GM11168 (cell line): ENCODE data around the gene LHX5.

Experiments used
- in situ Hi-C: fragments of 300-500 bp; cut with MboI; formaldehyde crosslinking; loops from one replicate; pipeline ENCODE4 v1.12.0; 2022; ENCODE audit warnings: low sequenced_read_pairs; ENCODE audit not compliant: unreplicated experiment

LHX5 gene

GRCh38 chr12:113443030-113443539 is 28.6 kb downstream of the LHX5 start:
- in situ Hi-C loops, result loop anchor here (25.0 kb wide), 1 partner anchor 469 kb away; no protein-coding TSS in a partner anchor

- in situ Hi-C loops, result loop anchor here (25.0 kb wide), 1 partner anchor 471 kb away; no protein-coding TSS in a partner anchor
These were observed 30.5 kb downstream of the LHX5 start for GRCh38 chr12:113440947-113441782.

GRCh38 chr12:113440336-113440735 is 31.3 kb downstream of the LHX5 start:
- in situ Hi-C loops, result loop anchor here (25.0 kb wide), 1 partner anchor 472 kb away; no protein-coding TSS in a partner anchor

GRCh38 chr12:113439606-113440030 is 32.1 kb downstream of the LHX5 start:
- in situ Hi-C loops, result loop anchor here (25.0 kb wide), 1 partner anchor 473 kb away; no protein-coding TSS in a partner anchor

GRCh38 chr12:113439301-113439597 is 32.4 kb downstream of the LHX5 start:
- in situ Hi-C loops, result loop anchor here (25.0 kb wide), 1 partner anchor 473 kb away; no protein-coding TSS in a partner anchor

GRCh38 chr12:113438523-113439300 is 33.0 kb downstream of the LHX5 start:
- in situ Hi-C loops, result loop anchor here (25.0 kb wide), 1 partner anchor 474 kb away; no protein-coding TSS in a partner anchor

- in situ Hi-C loops, result loop anchor here (25.0 kb wide), 1 partner anchor 475 kb away; no protein-coding TSS in a partner anchor
These were observed 34.0 kb downstream of the LHX5 start for GRCh38 chr12:113437729-113438100.

GRCh38 chr12:113436993-113437728 is 34.5 kb downstream of the LHX5 start:
- in situ Hi-C loops, result loop anchor here (25.0 kb wide), 1 partner anchor 475 kb away; no protein-coding TSS in a partner anchor

GRCh38 chr12:113436586-113436985 is 35.1 kb downstream of the LHX5 start:
- in situ Hi-C loops, result loop anchor here (25.0 kb wide), 1 partner anchor 476 kb away; no protein-coding TSS in a partner anchor

- in situ Hi-C loops, result loop anchor here (25.0 kb wide), 1 partner anchor 477 kb away; no protein-coding TSS in a partner anchor
These were observed 36.3 kb downstream of the LHX5 start for GRCh38 chr12:113435367-113435766.

- in situ Hi-C loops, result loop anchor here (25.0 kb wide), 1 partner anchor 479 kb away; no protein-coding TSS in a partner anchor
These were observed 38.7 kb downstream of the LHX5 start for GRCh38 chr12:113432986-113433385.

GRCh38 chr12:113428482-113428881 is 43.2 kb downstream of the LHX5 start:
- in situ Hi-C loops, result loop anchor here (10.0 to 25.0 kb wide), 2 partner anchors 234 to 484 kb away; no protein-coding TSS in a partner anchor

GRCh38 chr12:113427882-113428281 is 43.8 kb downstream of the LHX5 start:
- in situ Hi-C loops, result loop anchor here (10.0 to 25.0 kb wide), 2 partner anchors 233 to 484 kb away; no protein-coding TSS in a partner anchor

- in situ Hi-C loops, result loop anchor here (10.0 to 25.0 kb wide), 2 partner anchors 231 to 486 kb away; no protein-coding TSS in a partner anchor
These were observed 45.7 kb downstream of the LHX5 start for GRCh38 chr12:113425960-113426453.

GRCh38 chr12:113424915-113425823 is 46.5 kb downstream of the LHX5 start:
- in situ Hi-C loops, result loop anchor here (10.0 to 25.0 kb wide), 2 partner anchors 230 to 487 kb away; no protein-coding TSS in a partner anchor

- in situ Hi-C loops, result loop anchor here (10.0 kb wide), 1 partner anchor 230 kb away; no protein-coding TSS in a partner anchor
These were observed 47.2 kb downstream of the LHX5 start for GRCh38 chr12:113424456-113424855.

- in situ Hi-C loops, result loop anchor here (10.0 kb wide), 1 partner anchor 228 kb away; no protein-coding TSS in a partner anchor
These were observed 48.6 kb downstream of the LHX5 start for GRCh38 chr12:113422886-113423669.
